Ovary (tissue), 3 donors: ENCODE data around the gene FOXR2.

Experiments used
- CTCF ChIP-seq, 3 donors: fragments of 450-650 bp in 2 of 3; fragments of 200-600 bp in 1 of 3; IDR thresholded peaks; one replicate each; pipeline versions ENCODE4 v1.5.1 to v1.8.0; 2016 to 2022; ENCODE audit warnings: antibody characterized with exemption in 3 of 3, mild to moderate bottlenecking in 1 of 3
- EP300 ChIP-seq: sonication (generic); formaldehyde crosslinking; IDR thresholded peaks from one replicate; pipeline ENCODE4 v1.6.1; 2017; ENCODE audit warnings: antibody characterized with exemption
- POLR2A ChIP-seq: fragments of 450-650 bp; IDR thresholded peaks from one replicate; pipeline ENCODE4 v1.6.1; 2017; ENCODE audit warnings: antibody characterized with exemption, mild to moderate bottlenecking, moderate library complexity
- donor health status: DM: no; HTN: no; CAD: no.

GRCh38 chrX:55593756-55594257 is 29.4 kb upstream of the FOXR2 start:
- no peak for TF ChIP-seq POLR2A
- no peak for TF ChIP-seq CTCF (IDR thresholded peaks at IDR 0.05)
- no peak for TF ChIP-seq EP300
